Pons (tissue), 1 donor: ENCODE results near the gene GALNT9.
"Not testable (repeated sequence)": the region's sequence is repeated elsewhere in the genome, so short reads cannot be mapped to it uniquely, and the experiment has no call there.

Source experiments
- DNase-seq: peaks from one replicate; pipeline ENCODE4 v3.0.0-alpha.2; 2016; ENCODE audit warnings: low spot score

GALNT9 gene

GRCh38 chr12:132358241-132359225 is 29.1 kb upstream of the GALNT9 start:
- not testable (repeated sequence) for DNase-seq

GRCh38 chr12:132357623-132358186 is 28.3 kb upstream of the GALNT9 start:
- no peak for DNase-seq

- DNase-seq = no peak
Observed at GRCh38 chr12:132356691-132357622, 27.6 kb upstream of the GALNT9 start.

- DNase-seq = no peak
Observed at GRCh38 chr12:132355742-132356681, 26.6 kb upstream of the GALNT9 start.

GRCh38 chr12:132354982-132355680 is 25.7 kb upstream of the GALNT9 start:
- no peak for DNase-seq

GRCh38 chr12:132354211-132354981 is 25.0 kb upstream of the GALNT9 start:
- DNase-seq = no peak

GRCh38 chr12:132353811-132354210 is 24.4 kb upstream of the GALNT9 start:
- DNase-seq = no peak

- no peak for DNase-seq
Observed at GRCh38 chr12:132352896-132353800, 23.8 kb upstream of the GALNT9 start.

GRCh38 chr12:132351751-132352495 is 22.5 kb upstream of the GALNT9 start:
- DNase-seq = no peak

GRCh38 chr12:132349501-132350131 is 20.2 kb upstream of the GALNT9 start:
- DNase-seq = no peak

- no peak for DNase-seq
Observed at GRCh38 chr12:132348176-132348575, 18.8 kb upstream of the GALNT9 start.

GRCh38 chr12:132347176-132347855 is 17.9 kb upstream of the GALNT9 start:
- DNase-seq = no peak

GRCh38 chr12:132346471-132347175 is 17.2 kb upstream of the GALNT9 start:
- DNase-seq = no peak

- DNase-seq = no peak
Observed at GRCh38 chr12:132345561-132346200, 16.3 kb upstream of the GALNT9 start.

GRCh38 chr12:132345126-132345525 is 15.7 kb upstream of the GALNT9 start:
- DNase-seq = no peak

- DNase-seq = no peak
Observed at GRCh38 chr12:132344601-132345000, 15.2 kb upstream of the GALNT9 start.
